SK-N-MC (cell line): ENCODE measurements around the gene CD276.

Source experiments
- EZH2 ChIP-seq: fragments of 200-600 bp; sonication (generic); IDR thresholded peaks from one replicate; pipeline ENCODE4 v1.6.1; 2017; ENCODE audit warnings: antibody characterized with exemption
- POLR2AphosphoS5 ChIP-seq: IDR thresholded peaks from 2 replicates; pipeline ENCODE4 v1.6.1; 2012; ENCODE audit warnings: mild to moderate bottlenecking, low read depth, low read length, borderline replicate concordance

GRCh38 chr15:73681856-73682599 lies 2.2 kb upstream of the CD276 start:
- TF ChIP-seq EZH2, result no peak
- TF ChIP-seq POLR2AphosphoS5, result no peak
